Measurements from ENCODE around the gene PARVG. TPM values are rescaled to one million over a fixed set of nuclear protein-coding genes. Genes with fewer than 3 reads are reported as not detected.

PARVG gene
- total and polyA plus RNA-seq, 2 of the 8 experiments (the other 6 are each of a cell fraction or from before 2014, with no cell fraction given) = 0.37 to 1.5 TPM

- Histone ChIP-seq H3K9ac (replicated peaks in 1 of 4; ENCODE audit: extremely low read depth in 1 of 4, low read depth in 3 of 4, low read length in 3 of 4) (no peak overlapping the region), H3K27ac (ENCODE audit: low read depth, low read length) (no peak overlapping the region), H3K18ac (ENCODE audit: extremely low read depth, low read length) (no peak overlapping the region), H2BK12ac (ENCODE audit: low read depth, low read length) (no peak overlapping the region), H2BK20ac (ENCODE audit: low read length) (no peak overlapping the region), H3K27me3 (replicated peaks in 1 of 4; ENCODE audit: control insufficient read depth in 3 of 4, extremely low read depth in 1 of 4, insufficient read depth in 3 of 4, low read length in 3 of 4) (no peaks in the 10 kb centered on the region), H4K91ac (replicated peaks; ENCODE audit: insufficient read length, low read length) (no peak overlapping the region), H3K9me3 (ENCODE audit: insufficient read depth in 2 of 2, low read depth in 1 of 2, low read length in 1 of 2) (no peaks in the 10 kb centered on the region), H4K8ac (ENCODE audit: extremely low read depth, insufficient read depth, low read length) (no peak overlapping the region), H2BK15ac (ENCODE audit: low read length) (no peak overlapping the region), H3K14ac (ENCODE audit: insufficient read length) (no peak overlapping the region), H3K4me1 (replicated peaks in 1 of 4; ENCODE audit: control insufficient read depth in 3 of 4, insufficient read depth in 4 of 4, low read length in 3 of 4) (peaks cover 0 to 12% (median 9%) of the 10 kb centered on the region in 4 experiments; a peak in 5 of 7 replicates), H3K79me2 (ENCODE audit: control insufficient read depth in 1 of 2, insufficient read depth in 2 of 2, low read length in 2 of 2) (no peaks in the 10 kb centered on the region), H4K20me1 (replicated peaks in 1 of 2; ENCODE audit: control insufficient read depth in 1 of 2, insufficient read depth in 2 of 2, low read length in 2 of 2) (no peaks in the 10 kb centered on the region), H3K4ac (replicated peaks; ENCODE audit: insufficient read length, low read depth, low read length) (no peak overlapping the region), H3K23ac (ENCODE audit: insufficient read length) (no peak overlapping the region), H3K36me3 (ENCODE audit: control insufficient read depth in 2 of 4, insufficient read depth in 4 of 4, low read length in 3 of 4) (no peaks in the 10 kb centered on the region), H2BK120ac (replicated peaks; ENCODE audit: low read depth, low read length) (no peak overlapping the region), H2AK5ac (ENCODE audit: low read depth, low read length) (no peak overlapping the region), H3K4me3 (ENCODE audit: extremely low read depth in 1 of 4, insufficient read depth in 2 of 4, low read depth in 3 of 4, low read length in 4 of 4) (no peak overlapping the region), H2BK5ac (ENCODE audit: low read depth, low read length) (no peak overlapping the region), H3K56ac (replicated peaks; ENCODE audit: insufficient read length, low read depth, low read length) (no peak overlapping the region), H3K4me2 (ENCODE audit: insufficient read depth in 1 of 2, low read depth in 2 of 2, low read length in 2 of 2) (no peak overlapping the region), H3K23me2 (ENCODE audit: low read depth, low read length) (no peaks in the 10 kb centered on the region), H2AFZ (ENCODE audit: low read length) (no peak overlapping the region), H3K79me1 (ENCODE audit: low read depth, low read length) (no peaks in the 10 kb centered on the region), H4K5ac (ENCODE audit: insufficient read length, low read depth, low read length) (no peak overlapping the region)
- POLR2A ChIA-PET (ENCODE audit: partially characterized antibody) = interaction anchor here (1.0 to 1.2 kb wide), 3 partner anchors 13 to 36 kb away, joined by 3 to 4 read pairs (median 3); no protein-coding TSS in a partner anchor
- no peak for DNase-seq (ENCODE audit: low read depth in 1 of 2, low spot score in 2 of 2)
- FAIRE-seq = no peak
- CTCF ChIA-PET (ENCODE audit: partially characterized antibody) = interaction anchor here (1.4 to 2.5 kb wide), 2 partner anchors 10 to 16 kb away, joined by 4 to 7 read pairs; no protein-coding TSS in a partner anchor
- TF ChIP-seq KDM5A (IDR thresholded peaks at IDR 0.05; ENCODE audit: low read length) (no peak), YY1 (IDR thresholded peaks at IDR 0.05; ENCODE audit: low read depth, low read length) (no peak), KDM1A (IDR thresholded peaks at IDR 0.05; ENCODE audit: borderline replicate concordance, low read length) (no peak), HDAC2 (IDR thresholded peaks at IDR 0.05; ENCODE audit: borderline replicate concordance in 1 of 2, low read depth in 2 of 2, low read length in 2 of 2) (no peak), SIRT6 (IDR thresholded peaks at IDR 0.05; ENCODE audit: low read length) (no peak), NANOG (IDR thresholded peaks at IDR 0.05; ENCODE audit: insufficient read depth, low read depth, low read length, poor library complexity, severe bottlenecking) (no peak), POU5F1 (IDR thresholded peaks at IDR 0.05; ENCODE audit: low read depth, low read length) (no peak), ZNF274 (IDR thresholded peaks at IDR 0.05; ENCODE audit: borderline replicate concordance, extremely low read depth, low read length) (no peak)
- 72% methylated on average over 4 of the region's 4 CpGs; no CpG with 5 or more reads in 1 of the 2 experiments for WGBS, 2 experiments (ENCODE audit: extremely low coverage in 1 of 2, insufficient coverage in 1 of 2, insufficient read length in 1 of 2, insufficient replicate concordance in 2 of 2, low coverage in 1 of 2, low lambda C conversion rate in 2 of 2, missing lambda C conversion rate in 1 of 2)
Measured at GRCh38 chr22:44184006-44184405, 3.3 kb downstream of the PARVG start.
